H9 (cell line): ENCODE data around the gene GNAI2. TPM values are rescaled to one million over a fixed set of nuclear protein-coding genes. Genes with fewer than 3 reads are reported as not detected.
"Not testable (repeated sequence)": the region's sequence is repeated elsewhere in the genome, so short reads cannot be mapped to it uniquely, and the experiment has no call there.

ENCODE experiments used
- DNase-seq: peaks from one replicate; pipeline ENCODE4 v3.0.0-alpha.2; 2017
- H2AFZ ChIP-seq: one replicate; pipeline ENCODE4 v1.6.1; 2013; ENCODE audit warnings: mild to moderate bottlenecking, low read length, control low read depth, moderate library complexity
- H2AK5ac ChIP-seq: 2 replicates; pipeline ENCODE4 v1.6.1; 2013; ENCODE audit warnings: low read length, control low read depth, mixed read lengths; ENCODE audit not compliant: insufficient read length
- H2BK120ac ChIP-seq: one replicate; pipeline ENCODE4 v1.6.1; 2013; ENCODE audit warnings: low read depth, mild to moderate bottlenecking, low read length, control low read depth, inconsistent platforms; ENCODE audit not compliant: poor library complexity, severe bottlenecking
- H2BK12ac ChIP-seq: 2 replicates; pipeline ENCODE4 v1.6.1; 2013; ENCODE audit warnings: low read length, control low read depth, mixed read lengths, low read depth; ENCODE audit not compliant: insufficient read length
- H2BK15ac ChIP-seq: 2 replicates; pipeline ENCODE4 v1.6.1; 2013; ENCODE audit warnings: low read depth, low read length, control low read depth
- H2BK20ac ChIP-seq: one replicate; pipeline ENCODE4 v1.6.1; 2013; ENCODE audit warnings: low read depth, mild to moderate bottlenecking, low read length, control low read depth, inconsistent platforms; ENCODE audit not compliant: poor library complexity, severe bottlenecking
- H2BK5ac ChIP-seq: 2 replicates; pipeline ENCODE4 v1.6.1; 2013; ENCODE audit warnings: low read length, control low read depth, mixed read lengths; ENCODE audit not compliant: insufficient read length
- H3K14ac ChIP-seq: 2 replicates; pipeline ENCODE4 v1.6.1; 2013; ENCODE audit warnings: low read length, control low read depth; ENCODE audit not compliant: insufficient read depth
- H3K18ac ChIP-seq: 2 replicates; pipeline ENCODE4 v1.6.1; 2013; ENCODE audit warnings: low read depth, mild to moderate bottlenecking, mixed read lengths, low read length, control low read depth; ENCODE audit not compliant: insufficient read length
- H3K23ac ChIP-seq: 2 replicates; pipeline ENCODE4 v1.6.1; 2013; ENCODE audit warnings: low read length, control low read depth, mixed read lengths, low read depth; ENCODE audit not compliant: insufficient read length
- H3K23me2 ChIP-seq: 2 replicates; pipeline ENCODE4 v1.6.1; 2013; ENCODE audit warnings: low read depth, mild to moderate bottlenecking, mixed read lengths, low read length, control low read depth; ENCODE audit not compliant: insufficient read length, poor library complexity, severe bottlenecking
- H3K27ac ChIP-seq: 2 replicates; pipeline ENCODE4 v1.5.1; 2013; ENCODE audit warnings: low read length, control low read depth, mixed read lengths, low read depth; ENCODE audit not compliant: insufficient read length
- H3K27me3 ChIP-seq: 2 replicates; pipeline ENCODE4 v1.6.1; 2013; ENCODE audit warnings: low read length, control low read depth, inconsistent platforms; ENCODE audit not compliant: insufficient read depth
- H3K4ac ChIP-seq: 2 replicates; pipeline ENCODE4 v1.6.1; 2013; ENCODE audit warnings: low read depth, mild to moderate bottlenecking, control low read depth, inconsistent platforms, low read length, moderate library complexity
- H3K4me1 ChIP-seq: 2 replicates; pipeline ENCODE4 v1.6.1; 2013; ENCODE audit warnings: low read length, control low read depth, inconsistent platforms; ENCODE audit not compliant: insufficient read depth
- H3K4me2 ChIP-seq: 2 replicates; pipeline ENCODE4 v1.6.1; 2013; ENCODE audit warnings: low read length, control low read depth, mixed read lengths; ENCODE audit not compliant: insufficient read length, insufficient read depth
- H3K56ac ChIP-seq: 2 replicates; pipeline ENCODE4 v1.6.1; 2013; ENCODE audit warnings: low read depth, mild to moderate bottlenecking, mixed read lengths, low read length, control low read depth; ENCODE audit not compliant: insufficient read length
- H3K79me1 ChIP-seq: 2 replicates; pipeline ENCODE4 v1.6.1; 2013; ENCODE audit warnings: low read depth, mild to moderate bottlenecking, moderate library complexity, low read length, control low read depth, inconsistent platforms; ENCODE audit not compliant: insufficient read depth, poor library complexity, severe bottlenecking
- H3K79me2 ChIP-seq: 2 replicates; pipeline ENCODE4 v1.6.1; 2013; ENCODE audit warnings: low read length, control low read depth, inconsistent platforms; ENCODE audit not compliant: insufficient read depth
- H3K9ac ChIP-seq: 2 replicates; pipeline ENCODE4 v1.6.1; 2013; ENCODE audit warnings: low read length, control low read depth, mixed read lengths; ENCODE audit not compliant: insufficient read length; ENCODE audit errors: extremely low read depth
- H3K9me3 ChIP-seq: one replicate; pipeline ENCODE4 v1.6.1; 2013; ENCODE audit warnings: low read depth, low read length, inconsistent platforms; ENCODE audit not compliant: control insufficient read depth
- H3T11ph ChIP-seq: one replicate; pipeline ENCODE4 v1.6.1; 2013; ENCODE audit warnings: mild to moderate bottlenecking, low read length, control low read depth, inconsistent platforms
- H4K20me1 ChIP-seq: one replicate; pipeline ENCODE4 v1.6.1; 2013; ENCODE audit not compliant: control insufficient read depth, insufficient read length, insufficient read depth
- H4K5ac ChIP-seq: 2 replicates; pipeline ENCODE4 v1.6.1; 2013; ENCODE audit warnings: low read depth, mild to moderate bottlenecking, mixed read lengths, low read length, control low read depth; ENCODE audit not compliant: insufficient read length
- H4K8ac ChIP-seq: replicated peaks from 2 replicates; pipeline ENCODE4 v1.6.1; 2013; ENCODE audit warnings: low read length, control low read depth, mixed read lengths, low read depth; ENCODE audit not compliant: insufficient read length
- H4K91ac ChIP-seq: 2 replicates; pipeline ENCODE4 v1.6.1; 2013; ENCODE audit warnings: low read depth, mild to moderate bottlenecking, moderate library complexity, mixed read lengths, low read length, control low read depth; ENCODE audit not compliant: insufficient read length
- H3K27ac Mint-ChIP-seq, 3 experiments: 2 replicates in 2 of 3; 3 replicates in 1 of 3; pipeline ENCODE4 v1.8.0; 2020 to 2021; ENCODE audit warnings: mixed read lengths in 3 of 3, mild to moderate bottlenecking in 1 of 3, moderate library complexity in 1 of 3
- H3K27me3 Mint-ChIP-seq: 2 replicates; pipeline ENCODE4 v1.8.0; 2021; ENCODE audit warnings: low read depth, mild to moderate bottlenecking, moderate library complexity, mixed read lengths
- H3K36me3 Mint-ChIP-seq, 3 experiments: 2 replicates in 2 of 3; 3 replicates in 1 of 3; pipeline ENCODE4 v1.8.0; 2020 to 2021; ENCODE audit warnings: low read depth in 3 of 3, mixed read lengths in 3 of 3; ENCODE audit not compliant: insufficient read depth in 1 of 3
- H3K4me1 Mint-ChIP-seq, 2 experiments: 2 replicates each; pipeline ENCODE4 v1.8.0; 2020; ENCODE audit warnings: mixed read lengths in 2 of 2
- H3K4me3 Mint-ChIP-seq, 2 experiments: 2 replicates in 1 of 2; 3 replicates in 1 of 2; pipeline ENCODE4 v1.8.0; 2020 to 2021; ENCODE audit warnings: mild to moderate bottlenecking in 2 of 2, mixed read lengths in 2 of 2, moderate library complexity in 1 of 2
- H3K9me3 Mint-ChIP-seq, 2 experiments: 2 replicates in 1 of 2; 3 replicates in 1 of 2; pipeline ENCODE4 v1.8.0; 2020; ENCODE audit warnings: mild to moderate bottlenecking in 2 of 2, mixed read lengths in 2 of 2, moderate library complexity in 1 of 2
- CTCF ChIP-seq: fragments of 200-600 bp; sonication (generic); conservative IDR thresholded peaks from 3 replicates; pipeline ENCODE4 v1.8.0; 2021; ENCODE audit warnings: antibody characterized with exemption, mild to moderate bottlenecking
- WGBS: extraction: QIAGEN DNeasy Blood & Tissue Kit; methylation state at CpG from one replicate; pipeline ENCODE4 v1.1.7; 2013; ENCODE audit warnings: missing lambda C conversion rate, low lambda C conversion rate, mixed read lengths; ENCODE audit not compliant: insufficient read length; ENCODE audit errors: extremely low coverage; 5-methylcytosine and 5-hydroxymethylcytosine counted together
- total RNA-seq: library from RNA; stranded (reverse); gene quantifications from 2 replicates; pipeline ENCODE4 v1.2.1, GENCODE V29; 2021

The GNAI2 gene
- total RNA-seq, 1 experiment from 2014 or later, result 218 TPM

- no peak overlapping the region for H3K4ac ChIP-seq
- H4K5ac ChIP-seq, result no peak overlapping the region
- no peak overlapping the region for H2BK12ac ChIP-seq
- no CpG with 5 or more reads among the region's 51 CpGs for WGBS
- H2BK20ac ChIP-seq, result no peak overlapping the region
- H3T11ph ChIP-seq, result no peak overlapping the region
- peaks cover 2 to 4% of the 10 kb centered on the region in 2 experiments; a peak in 3 of 5 replicates for H3K9me3 Mint-ChIP-seq
- H3K79me2 ChIP-seq, result no peaks in the 10 kb centered on the region
- no peaks in the 10 kb centered on the region for H4K20me1 ChIP-seq
- H3K23ac ChIP-seq, result no peak overlapping the region
- peak overlapping the region; percentile 73 for H3K9ac ChIP-seq
- H4K8ac ChIP-seq, result no peak overlapping the region
- no peaks in the 10 kb centered on the region for H3K4me1 ChIP-seq
- H2BK5ac ChIP-seq, result no peak overlapping the region
- H3K4me1 Mint-ChIP-seq, result peaks cover 27 to 42% of the 10 kb centered on the region in 2 experiments
- H4K91ac ChIP-seq, result no peak overlapping the region
- H2AFZ ChIP-seq, result no peak overlapping the region
- peak overlapping the region; percentile 93 for H3K14ac ChIP-seq
- peak overlapping the region; percentile 44 for H3K27ac ChIP-seq
- peaks cover 33% of the 10 kb centered on the region for H3K27me3 Mint-ChIP-seq
- no peak overlapping the region for H3K56ac ChIP-seq
- peaks cover 12% of the 10 kb centered on the region for H3K23me2 ChIP-seq
- TF ChIP-seq CTCF, result peak; percentile 96
- no peaks in the 10 kb centered on the region for H3K9me3 ChIP-seq
- peak overlapping the region; percentile 88 for H3K18ac ChIP-seq
- H2AK5ac ChIP-seq, result no peak overlapping the region
- no peaks in the 10 kb centered on the region for H3K79me1 ChIP-seq
- peak; percentile 93 for DNase-seq
- H3K36me3 Mint-ChIP-seq, result no peaks in the 10 kb centered on the region; a peak in 1 of 7 replicates
- peak overlapping the region; percentile 97 to 99 (median 98) for H3K27ac Mint-ChIP-seq
- H3K27me3 ChIP-seq, result no peaks in the 10 kb centered on the region
- H2BK120ac ChIP-seq, result no peak overlapping the region
- peak overlapping the region; percentile 63 for H3K4me2 ChIP-seq
- H3K4me3 Mint-ChIP-seq, result peak overlapping the region; percentile 73 to 95
- H2BK15ac ChIP-seq, result no peak overlapping the region
These were observed 8.4 kb upstream of the GNAI2 start for GRCh38 chr3:50227390-50228183.

- Histone ChIP-seq H3K23me2 (peaks cover 12% of the 10 kb centered on the region), H3K9ac (peak overlapping the region; percentile 73), H3K4me2 (peak overlapping the region; percentile 63)
- H2BK5ac ChIP-seq, H3K9me3 Mint-ChIP-seq, H2BK120ac ChIP-seq, H4K20me1 ChIP-seq, H2BK15ac ChIP-seq, H2BK12ac ChIP-seq, H3K27me3 ChIP-seq, H2AFZ ChIP-seq, H2BK20ac ChIP-seq, H3K23ac ChIP-seq, H3K79me2 ChIP-seq, H3K9me3 ChIP-seq, H3K4me1 ChIP-seq, H3T11ph ChIP-seq, H4K5ac ChIP-seq, H3K36me3 Mint-ChIP-seq, H4K91ac ChIP-seq, H3K56ac ChIP-seq, DNase-seq, H3K18ac ChIP-seq, H3K79me1 ChIP-seq, H3K14ac ChIP-seq, H4K8ac ChIP-seq, H3K4ac ChIP-seq, H2AK5ac ChIP-seq, H3K27ac ChIP-seq: not testable (repeated sequence)
- peak overlapping the region; percentile 97 to 99 (median 98); a peak in 6 of 7 replicates for H3K27ac Mint-ChIP-seq
- H3K27me3 Mint-ChIP-seq, result peaks cover 35% of the 10 kb centered on the region
- peak overlapping the region; percentile 67 to 95 for H3K4me3 Mint-ChIP-seq
- no CpG with 5 or more reads among the region's 15 CpGs for WGBS
- H3K4me1 Mint-ChIP-seq, result peaks cover 33 to 49% of the 10 kb centered on the region in 2 experiments
These were observed 7.7 kb upstream of the GNAI2 start for GRCh38 chr3:50228184-50228763.
